ENCODE data around the gene LY86. TPM values are rescaled to one million over a fixed set of nuclear protein-coding genes. Genes with fewer than 3 reads are reported as not detected.
"Not testable (repeated sequence)": the region's sequence is repeated elsewhere in the genome, so short reads cannot be mapped to it uniquely, and the experiment has no call there.

Gene LY86
- total and polyA plus RNA-seq, 12 donors = 0.23 to 7.6 (median 0.91) TPM

DNA sequence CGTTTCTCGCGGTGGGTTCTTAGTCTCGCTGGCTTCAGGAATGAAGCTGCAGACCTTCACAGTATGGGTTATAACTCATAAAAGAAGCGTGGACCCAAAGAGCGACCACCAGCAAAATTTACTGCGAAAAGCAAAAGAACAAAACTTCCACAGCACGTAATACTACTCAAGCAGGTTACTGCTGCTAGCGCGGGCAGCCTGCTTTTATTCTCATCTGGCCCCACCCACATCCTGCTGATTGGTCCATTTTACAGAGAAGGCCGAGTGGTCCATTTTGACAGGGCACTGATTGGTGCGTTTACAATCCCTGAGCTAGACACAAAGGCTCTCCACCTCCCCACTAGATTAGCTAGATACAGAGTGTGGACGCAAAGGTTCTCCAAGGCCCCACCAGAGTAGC, 17.4 kb downstream of the LY86 start:
- Histone ChIP-seq H3K9me3 (peaks cover 0 to 20% (median 0%) of the 10 kb centered on the region in 11 donors), H3K36me3 (no peaks in the 10 kb centered on the region), H3K4me3 (no peak overlapping the region), H3K4me1 (peaks cover 0 to 18% (median 5%) of the 10 kb centered on the region in 9 donors), H3K27ac (no peak overlapping the region), H3K27me3 (no peaks in the 10 kb centered on the region)
- intact Hi-C loops (cut with DNase I) = no loop called here
- TF ChIP-seq, protein P1, sequence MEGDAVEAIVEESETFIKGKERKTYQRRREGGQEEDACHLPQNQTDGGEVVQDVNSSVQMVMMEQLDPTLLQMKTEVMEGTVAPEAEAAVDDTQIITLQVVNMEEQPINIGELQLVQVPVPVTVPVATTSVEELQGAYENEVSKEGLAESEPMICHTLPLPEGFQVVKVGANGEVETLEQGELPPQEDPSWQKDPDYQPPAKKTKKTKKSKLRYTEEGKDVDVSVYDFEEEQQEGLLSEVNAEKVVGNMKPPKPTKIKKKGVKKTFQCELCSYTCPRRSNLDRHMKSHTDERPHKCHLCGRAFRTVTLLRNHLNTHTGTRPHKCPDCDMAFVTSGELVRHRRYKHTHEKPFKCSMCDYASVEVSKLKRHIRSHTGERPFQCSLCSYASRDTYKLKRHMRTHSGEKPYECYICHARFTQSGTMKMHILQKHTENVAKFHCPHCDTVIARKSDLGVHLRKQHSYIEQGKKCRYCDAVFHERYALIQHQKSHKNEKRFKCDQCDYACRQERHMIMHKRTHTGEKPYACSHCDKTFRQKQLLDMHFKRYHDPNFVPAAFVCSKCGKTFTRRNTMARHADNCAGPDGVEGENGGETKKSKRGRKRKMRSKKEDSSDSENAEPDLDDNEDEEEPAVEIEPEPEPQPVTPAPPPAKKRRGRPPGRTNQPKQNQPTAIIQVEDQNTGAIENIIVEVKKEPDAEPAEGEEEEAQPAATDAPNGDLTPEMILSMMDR (IDR thresholded peaks at IDR 0.05) = no peak
- ATAC-seq (no peak), DNase-seq (no peak)
- WGBS, 2 donors = 89 to 90% methylated on average over 13 of the region's 13 CpGs

DNA sequence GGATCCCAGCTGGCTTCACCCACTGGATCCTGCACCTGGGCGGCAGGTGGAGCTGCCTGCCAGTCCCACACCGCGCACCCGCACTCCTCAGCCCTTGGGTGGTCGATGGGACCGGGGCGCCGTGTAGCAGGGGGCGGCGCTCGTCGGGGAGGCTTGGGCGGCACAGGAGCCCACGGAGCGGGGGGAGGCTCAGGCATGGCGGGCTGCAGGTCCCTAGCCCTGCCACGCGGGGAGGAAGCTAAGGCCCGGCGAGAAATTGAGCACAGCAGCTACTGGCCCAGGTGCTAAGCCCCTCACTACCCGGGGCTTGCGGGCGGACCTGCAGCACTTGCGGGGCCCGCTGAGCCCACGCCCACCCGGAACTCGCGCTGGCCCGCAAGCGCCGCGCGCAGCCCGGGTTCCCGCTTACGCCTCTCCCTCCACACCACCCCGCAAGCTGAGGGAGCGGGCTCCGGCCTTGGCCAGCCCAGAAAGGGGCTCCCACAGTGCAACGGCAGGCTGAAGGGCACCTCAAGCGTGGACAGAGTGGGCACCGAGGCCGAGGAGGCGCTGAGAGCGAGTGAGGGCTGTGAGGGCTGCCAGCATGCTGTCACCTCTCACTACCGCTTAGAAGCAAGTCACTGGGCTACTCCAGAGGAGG, 18.0 kb downstream of the LY86 start:
- intact Hi-C loops (cut with DNase I); DNase-seq; ATAC-seq; H3K27ac ChIP-seq; H3K4me3 ChIP-seq; H3K27me3 ChIP-seq; H3K36me3 ChIP-seq: not testable (repeated sequence)
- Histone ChIP-seq H3K4me1 (peaks cover 0 to 18% (median 5%) of the 10 kb centered on the region in 9 donors), H3K9me3 (peaks cover 0 to 20% (median 0%) of the 10 kb centered on the region in 11 donors)
- 95 to 96% methylated on average over 47 of the region's 47 CpGs for WGBS, 2 donors

DNA sequence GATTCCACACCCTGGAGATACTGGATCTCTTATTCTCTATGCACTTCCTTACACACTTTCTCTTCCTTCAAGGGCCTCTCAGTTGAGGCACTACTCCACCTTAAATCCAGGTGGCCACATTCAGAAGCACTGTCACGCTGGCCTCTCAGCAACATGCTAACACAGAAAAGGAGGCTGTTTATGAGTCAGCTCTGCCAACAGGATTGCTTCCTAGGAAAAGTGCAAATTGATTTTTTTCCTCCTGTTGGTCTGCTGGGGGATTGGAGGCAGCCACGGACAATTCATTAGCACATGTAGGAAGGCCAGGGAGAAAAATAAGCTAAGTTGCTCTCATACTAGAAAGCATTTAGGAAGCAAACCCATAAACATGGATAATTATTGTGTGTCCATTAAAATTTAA, 20.9 kb downstream of the LY86 start:
- TF ChIP-seq, protein P1 (IDR thresholded peaks at IDR 0.05) = no peak
- H3K9me3 ChIP-seq = peaks cover 0 to 10% (median 0%) of the 10 kb centered on the region in 11 donors
- ATAC-seq (no peak), DNase-seq (no peak)
- intact Hi-C loops (cut with DNase I) = no loop called here
- WGBS, 2 donors = 67 to 70% methylated on average over 2 of the region's 2 CpGs
- no peaks in the 10 kb centered on the region for H3K27me3 ChIP-seq
- H3K4me3 ChIP-seq = no peak overlapping the region
- H3K27ac ChIP-seq = no peak overlapping the region
- H3K36me3 ChIP-seq = no peaks in the 10 kb centered on the region
- peaks cover 0 to 18% (median 5%) of the 10 kb centered on the region in 9 donors for H3K4me1 ChIP-seq

DNA sequence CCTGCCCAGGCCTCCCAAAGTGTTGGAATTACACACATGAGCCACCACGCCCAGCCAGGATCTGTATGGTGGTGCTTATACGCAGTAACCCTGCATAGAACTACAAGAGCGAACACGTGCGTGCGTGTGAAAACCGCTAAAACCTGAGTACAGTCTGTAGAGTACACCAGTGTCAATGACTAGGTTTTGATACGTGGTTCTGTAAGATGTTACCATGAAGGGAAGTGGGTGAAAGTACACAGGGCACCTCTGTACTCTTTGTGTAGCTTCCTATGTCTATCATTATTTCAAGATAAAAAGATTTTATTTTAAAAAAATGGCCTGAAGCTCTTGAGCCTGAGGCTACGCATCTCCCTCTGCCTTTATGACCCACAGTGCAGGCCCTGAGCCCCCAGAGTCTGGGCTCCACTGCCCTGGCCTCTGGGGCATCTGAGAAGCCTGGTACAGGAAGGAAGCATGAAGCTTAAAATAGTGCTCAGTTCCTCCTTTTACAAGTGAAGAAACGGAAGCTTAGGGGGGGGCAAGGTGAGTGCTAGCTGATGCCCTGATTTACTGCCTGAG, 21.6 kb downstream of the LY86 start:
- H3K9me3 ChIP-seq = peaks cover 0 to 3% (median 0%) of the 10 kb centered on the region in 11 donors
- DNase-seq (no peak), ATAC-seq (peak in 1 of 8 donors; percentile 44)
- TF ChIP-seq, protein P1 (IDR thresholded peaks at IDR 0.05) = no peak
- H3K4me1 ChIP-seq = peaks cover 0 to 20% (median 5%) of the 10 kb centered on the region in 9 donors
- peak overlapping the region in 2 of 10 donors; percentile 22 to 29 for H3K27ac ChIP-seq
- no peaks in the 10 kb centered on the region for H3K36me3 ChIP-seq
- 92% methylated on average over 10 of the region's 10 CpGs for WGBS, 2 donors
- no peaks in the 10 kb centered on the region for H3K27me3 ChIP-seq
- H3K4me3 ChIP-seq = no peak overlapping the region
- intact Hi-C loops (cut with DNase I) = no loop called here

DNA sequence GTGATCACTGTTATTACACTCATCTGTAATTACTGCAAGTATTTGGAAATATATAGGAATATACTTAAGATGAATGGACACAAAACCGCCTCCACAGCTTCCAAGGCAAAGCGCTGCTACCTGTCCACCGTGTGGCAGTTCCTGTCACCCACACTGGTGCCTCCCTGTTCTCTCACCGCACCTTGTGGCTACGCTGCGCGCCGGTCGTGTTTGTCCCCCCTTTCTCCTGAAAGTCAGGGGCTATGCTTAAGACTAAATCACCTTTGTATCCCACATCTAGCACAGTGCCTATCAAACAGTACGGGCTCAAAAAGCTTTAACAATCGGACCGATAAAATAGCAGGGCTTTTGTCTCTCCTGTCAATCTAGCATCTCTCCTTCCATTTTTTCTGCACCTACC, 23.0 kb downstream of the LY86 start:
- H3K4me1 ChIP-seq = peaks cover 0 to 20% (median 5%) of the 10 kb centered on the region in 9 donors
- no peaks in the 10 kb centered on the region for H3K36me3 ChIP-seq
- H3K27ac ChIP-seq = no peak overlapping the region
- DNase-seq = no peak
- H3K9me3 ChIP-seq = no peaks in the 10 kb centered on the region
- no peak overlapping the region for H3K4me3 ChIP-seq
- intact Hi-C loops (cut with DNase I) = no loop called here
- WGBS, 2 donors = 90 to 95% methylated on average over 12 of the region's 12 CpGs
- TF ChIP-seq, protein P1 (IDR thresholded peaks at IDR 0.05) = no peak
- ATAC-seq = no peak
- H3K27me3 ChIP-seq = no peaks in the 10 kb centered on the region
